NB4 (cell line): Measurements from ENCODE around the gene DMAC2L.
"Not testable (repeated sequence)": the region's sequence is repeated elsewhere in the genome, so short reads cannot be mapped to it uniquely, and the experiment has no call there.

Source experiments
- DNase-seq: peaks from one replicate; pipeline ENCODE4 v3.0.0; 2010; ENCODE audit warnings: low read depth
- H3K4me3 ChIP-seq: one replicate; pipeline ENCODE4 v1.5.1; 2011; ENCODE audit warnings: mild to moderate bottlenecking, low read depth, low read length, moderate library complexity
- MYC ChIP-seq: IDR thresholded peaks from 2 replicates; pipeline ENCODE4 v1.6.1; 2011; ENCODE audit warnings: low read depth, low read length
- POLR2A ChIP-seq: IDR thresholded peaks from 2 replicates; pipeline ENCODE4 v1.6.1; 2011; ENCODE audit warnings: mild to moderate bottlenecking; ENCODE audit not compliant: insufficient read length; ENCODE audit errors: extremely low read depth
- TF ChIP-seq, protein P1 (sequence below): IDR thresholded peaks from 2 replicates; pipeline ENCODE4 v1.6.1; 2011; ENCODE audit warnings: low read depth, low read length
- TF ChIP-seq, protein P2 (sequence below): IDR thresholded peaks from one replicate; pipeline ENCODE4 v1.5.1; 2012; ENCODE audit warnings: low read depth, low read length

The DMAC2L gene

GRCh38 chr14:50303744-50304471 lies 8.2 kb upstream of the DMAC2L start:
- TF ChIP-seq, protein P1, sequence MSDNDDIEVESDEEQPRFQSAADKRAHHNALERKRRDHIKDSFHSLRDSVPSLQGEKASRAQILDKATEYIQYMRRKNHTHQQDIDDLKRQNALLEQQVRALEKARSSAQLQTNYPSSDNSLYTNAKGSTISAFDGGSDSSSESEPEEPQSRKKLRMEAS, result peak; percentile 34; the same call in 1 of the 2 replicates
- TF ChIP-seq, protein P2, sequence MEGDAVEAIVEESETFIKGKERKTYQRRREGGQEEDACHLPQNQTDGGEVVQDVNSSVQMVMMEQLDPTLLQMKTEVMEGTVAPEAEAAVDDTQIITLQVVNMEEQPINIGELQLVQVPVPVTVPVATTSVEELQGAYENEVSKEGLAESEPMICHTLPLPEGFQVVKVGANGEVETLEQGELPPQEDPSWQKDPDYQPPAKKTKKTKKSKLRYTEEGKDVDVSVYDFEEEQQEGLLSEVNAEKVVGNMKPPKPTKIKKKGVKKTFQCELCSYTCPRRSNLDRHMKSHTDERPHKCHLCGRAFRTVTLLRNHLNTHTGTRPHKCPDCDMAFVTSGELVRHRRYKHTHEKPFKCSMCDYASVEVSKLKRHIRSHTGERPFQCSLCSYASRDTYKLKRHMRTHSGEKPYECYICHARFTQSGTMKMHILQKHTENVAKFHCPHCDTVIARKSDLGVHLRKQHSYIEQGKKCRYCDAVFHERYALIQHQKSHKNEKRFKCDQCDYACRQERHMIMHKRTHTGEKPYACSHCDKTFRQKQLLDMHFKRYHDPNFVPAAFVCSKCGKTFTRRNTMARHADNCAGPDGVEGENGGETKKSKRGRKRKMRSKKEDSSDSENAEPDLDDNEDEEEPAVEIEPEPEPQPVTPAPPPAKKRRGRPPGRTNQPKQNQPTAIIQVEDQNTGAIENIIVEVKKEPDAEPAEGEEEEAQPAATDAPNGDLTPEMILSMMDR, result no peak
- peak; percentile 48; the same call in 1 of the 2 replicates for TF ChIP-seq MYC
- H3K4me3 ChIP-seq, result no peak overlapping the region
- DNase-seq, result peak; percentile 96

GRCh38 chr14:50308363-50308915 lies 3.7 kb upstream of the DMAC2L start:
- DNase-seq, result no peak
- no peak overlapping the region for H3K4me3 ChIP-seq
- TF ChIP-seq, protein P1, result no peak
- TF ChIP-seq MYC (no peak), POLR2A (no peak)
- TF ChIP-seq, protein P2, result no peak

DNA sequence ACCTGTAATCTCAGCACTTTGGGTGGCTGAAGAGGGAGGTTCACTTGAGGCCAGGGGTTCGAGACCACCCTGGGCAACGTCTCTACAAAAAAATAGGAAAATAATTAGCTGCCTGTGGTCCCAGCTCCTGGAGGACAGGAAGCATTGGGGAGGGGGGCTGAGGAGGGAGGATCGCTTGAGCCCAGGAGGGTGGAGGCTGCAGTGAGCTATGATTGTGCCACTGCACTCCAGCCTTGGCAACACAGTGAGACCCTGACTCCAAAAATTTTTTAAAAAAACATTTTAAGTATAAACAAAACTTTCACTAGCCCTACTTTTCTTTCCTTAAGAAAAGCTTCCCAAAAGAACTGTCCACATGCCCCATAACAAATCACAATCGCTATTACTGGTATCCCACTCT lies 1.7 kb upstream of the DMAC2L start:
- TF ChIP-seq MYC (no peak), POLR2A (no peak)
- TF ChIP-seq, protein P2, result no peak
- TF ChIP-seq, protein P1, result no peak
- H3K4me3 ChIP-seq, result no peak overlapping the region
- DNase-seq, result no peak

DNA sequence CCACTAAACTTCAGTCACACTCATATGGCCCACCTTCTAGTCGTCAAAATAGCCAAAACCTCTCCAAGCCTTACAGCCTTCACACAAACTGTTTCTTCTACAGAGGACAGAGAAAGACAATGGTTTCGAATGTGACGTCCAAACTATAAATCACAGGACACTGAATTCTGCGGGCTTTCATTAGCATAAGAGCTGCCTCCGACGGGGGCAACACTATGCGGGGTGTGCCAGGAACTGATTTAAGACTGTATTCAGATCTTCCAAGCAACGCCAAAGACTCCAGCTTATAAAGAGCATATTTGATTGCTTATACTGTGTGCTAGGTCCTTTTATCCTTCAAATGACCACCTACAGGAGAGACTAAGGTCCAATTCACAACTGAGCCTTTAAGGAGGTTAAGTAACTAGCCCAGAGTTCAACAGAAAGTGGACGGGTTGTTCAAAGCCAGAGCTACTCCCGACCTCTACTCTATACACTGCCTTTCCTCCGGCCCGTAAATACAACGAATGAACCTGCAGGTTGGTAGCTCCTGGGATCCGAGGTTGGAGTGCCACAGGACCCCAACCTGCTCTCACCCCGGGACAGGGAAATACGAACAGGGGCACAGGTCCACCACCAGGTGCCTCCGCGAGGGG lies 670 bp upstream of the DMAC2L start:
- DNase-seq, result no peak
- peak overlapping the region; percentile 96 for H3K4me3 ChIP-seq
- TF ChIP-seq, protein P2, result peak; percentile 23
- TF ChIP-seq POLR2A (no peak), MYC (no peak)
- TF ChIP-seq, protein P1, result no peak

GRCh38 chr14:50312734-50313054 lies 570 bp downstream of the DMAC2L start:
- TF ChIP-seq, protein P2, result no peak
- TF ChIP-seq POLR2A (no peak), MYC (no peak)
- TF ChIP-seq, protein P1, result no peak
- no peak for DNase-seq

GRCh38 chr14:50314098-50314497 lies 2.0 kb downstream of the DMAC2L start:
- DNase-seq, H3K4me3 ChIP-seq: not testable (repeated sequence)

More at GRCh38 chr14:50312734-50313054, 570 bp downstream of the DMAC2L start:
- H3K4me3 ChIP-seq, result peak overlapping the region; percentile 68
